Gastrocnemius medialis (tissue), 4 donors: ENCODE data around the gene FRK.

ENCODE experiments used
- POLR2A ChIP-seq, 2 donors: fragments of 450-650 bp; IDR thresholded peaks; one replicate each; pipeline ENCODE4 v1.6.1; 2017; ENCODE audit warnings: antibody characterized with exemption in 2 of 2, mild to moderate bottlenecking in 2 of 2, moderate library complexity in 2 of 2
- TF ChIP-seq, protein P1 (sequence below), 5 experiments: fragments of 450-650 bp in 3 of 5; fragments of 200-600 bp in 2 of 5; sonication (generic) in 2 of 5; IDR thresholded peaks in 4 of 5; conservative IDR thresholded peaks in 1 of 5; 1 replicate in 4 of 5; 2 replicates in 1 of 5; pipeline ENCODE4 v1.5.1; 2016 to 2019; ENCODE audit warnings: antibody characterized with exemption in 5 of 5, mild to moderate bottlenecking in 3 of 5, moderate library complexity in 3 of 5

DNA sequence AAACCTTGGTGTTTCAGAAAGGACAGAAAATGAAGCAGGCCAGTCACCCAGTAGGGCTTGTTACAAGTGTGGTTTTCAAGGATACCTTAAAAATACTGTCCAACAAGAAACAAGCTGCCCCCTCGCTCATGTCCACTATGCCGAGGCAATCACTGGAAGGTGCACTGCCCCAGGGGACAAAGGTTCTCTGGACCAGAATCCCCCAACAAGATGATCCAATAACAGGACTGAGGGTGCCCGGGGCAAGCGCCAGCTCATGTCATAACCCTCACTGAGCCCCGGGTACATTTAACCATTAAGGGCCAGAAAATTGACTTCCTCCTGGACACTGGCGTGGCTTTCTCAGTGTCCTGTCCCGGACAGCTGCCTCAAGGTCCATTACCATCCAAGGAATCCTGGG is 33.4 kb upstream of the FRK start:
- TF ChIP-seq, protein P1, sequence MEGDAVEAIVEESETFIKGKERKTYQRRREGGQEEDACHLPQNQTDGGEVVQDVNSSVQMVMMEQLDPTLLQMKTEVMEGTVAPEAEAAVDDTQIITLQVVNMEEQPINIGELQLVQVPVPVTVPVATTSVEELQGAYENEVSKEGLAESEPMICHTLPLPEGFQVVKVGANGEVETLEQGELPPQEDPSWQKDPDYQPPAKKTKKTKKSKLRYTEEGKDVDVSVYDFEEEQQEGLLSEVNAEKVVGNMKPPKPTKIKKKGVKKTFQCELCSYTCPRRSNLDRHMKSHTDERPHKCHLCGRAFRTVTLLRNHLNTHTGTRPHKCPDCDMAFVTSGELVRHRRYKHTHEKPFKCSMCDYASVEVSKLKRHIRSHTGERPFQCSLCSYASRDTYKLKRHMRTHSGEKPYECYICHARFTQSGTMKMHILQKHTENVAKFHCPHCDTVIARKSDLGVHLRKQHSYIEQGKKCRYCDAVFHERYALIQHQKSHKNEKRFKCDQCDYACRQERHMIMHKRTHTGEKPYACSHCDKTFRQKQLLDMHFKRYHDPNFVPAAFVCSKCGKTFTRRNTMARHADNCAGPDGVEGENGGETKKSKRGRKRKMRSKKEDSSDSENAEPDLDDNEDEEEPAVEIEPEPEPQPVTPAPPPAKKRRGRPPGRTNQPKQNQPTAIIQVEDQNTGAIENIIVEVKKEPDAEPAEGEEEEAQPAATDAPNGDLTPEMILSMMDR (IDR thresholded peaks at IDR 0.05 in 4 of 5, conservative IDR thresholded peaks at IDR 0.05 in 1 of 5), result no peak
- TF ChIP-seq POLR2A (IDR thresholded peaks at IDR 0.05), result no peak
